ENCODE results near the gene ZDHHC14.
A peak's percentile ranks its signal among the peaks of the same experiment; 100 is the strongest.

The ZDHHC14 gene

GRCh38 chr6:157520117-157520406 is 139.1 kb downstream of the ZDHHC14 start:
- no peak for DNase-seq

GRCh38 chr6:157520596-157521361 is 139.8 kb downstream of the ZDHHC14 start:
- no peak for DNase-seq

- peak in 1 of 2 donors; percentile 20 for DNase-seq
These were observed 140.7 kb downstream of the ZDHHC14 start for GRCh38 chr6:157521362-157522335.

DNA sequence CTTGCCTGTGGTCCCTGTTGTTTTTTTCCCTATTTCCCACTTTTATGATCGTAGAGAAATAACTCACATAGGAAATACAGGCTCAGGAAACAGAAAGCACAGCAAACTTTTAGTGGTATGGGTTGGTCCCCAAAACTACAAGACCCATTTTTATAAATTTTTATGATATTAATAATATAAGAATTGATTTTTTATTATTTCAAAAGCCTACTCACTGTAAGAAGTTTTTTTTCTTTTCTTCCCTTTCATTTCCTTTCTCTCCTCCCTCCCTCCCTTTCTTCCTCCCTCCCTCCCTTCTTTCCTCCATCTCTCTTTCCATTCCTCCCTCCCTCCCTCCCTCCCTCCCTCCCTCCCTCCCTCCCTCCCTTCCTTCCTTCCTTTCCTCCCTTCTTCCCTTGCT is 141.5 kb downstream of the ZDHHC14 start:
- DNase-seq, result no peak

DNA sequence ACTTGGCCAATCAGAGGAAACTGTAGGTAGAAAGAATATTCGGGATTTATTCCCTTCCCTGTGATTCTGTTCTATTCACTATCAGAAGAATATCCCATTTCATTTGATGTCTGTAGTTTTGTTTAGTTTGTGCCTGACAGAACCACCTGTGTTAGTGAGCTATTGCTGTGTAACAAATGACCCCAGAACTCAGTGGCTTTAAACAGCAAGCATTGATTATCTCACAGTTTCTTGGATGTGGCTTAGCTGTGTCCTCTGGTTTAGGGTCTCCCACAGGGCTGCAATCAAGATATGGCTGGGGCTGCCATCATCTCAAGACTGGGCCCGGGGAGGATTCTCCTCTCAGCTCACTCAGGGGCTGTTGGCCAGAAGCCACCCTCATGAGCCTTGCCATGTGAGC is 143.7 kb downstream of the ZDHHC14 start:
- DNase-seq, result no peak

DNA sequence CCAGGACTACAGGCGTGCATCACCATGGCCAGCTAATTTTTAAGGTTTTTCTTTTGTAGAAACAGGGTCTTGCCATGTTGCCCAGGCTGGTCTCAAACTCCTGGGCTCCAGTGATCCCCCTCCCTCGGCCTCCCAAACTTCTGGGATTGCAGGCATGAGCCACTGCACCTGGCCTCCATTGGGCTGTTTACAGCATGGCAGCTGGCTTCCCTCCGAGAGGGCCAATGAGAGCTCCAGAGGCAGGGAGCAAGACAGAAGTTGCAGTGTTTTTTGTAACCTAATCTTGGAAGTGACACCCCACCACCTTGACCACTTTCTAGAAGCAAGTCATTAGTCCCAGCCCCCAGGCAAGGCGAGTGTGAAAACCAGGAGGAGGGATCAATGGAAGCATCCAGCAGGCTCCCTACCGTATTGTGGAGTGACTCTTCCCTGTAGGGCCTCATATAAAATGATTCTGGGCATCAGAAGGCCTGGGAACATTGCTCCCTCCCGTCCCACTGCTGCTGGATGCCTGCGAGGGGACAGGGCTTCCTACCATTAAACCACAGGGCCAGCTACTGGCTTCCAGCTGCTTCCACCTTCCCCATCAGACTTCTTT is 144.4 kb downstream of the ZDHHC14 start:
- no peak for DNase-seq

DNA sequence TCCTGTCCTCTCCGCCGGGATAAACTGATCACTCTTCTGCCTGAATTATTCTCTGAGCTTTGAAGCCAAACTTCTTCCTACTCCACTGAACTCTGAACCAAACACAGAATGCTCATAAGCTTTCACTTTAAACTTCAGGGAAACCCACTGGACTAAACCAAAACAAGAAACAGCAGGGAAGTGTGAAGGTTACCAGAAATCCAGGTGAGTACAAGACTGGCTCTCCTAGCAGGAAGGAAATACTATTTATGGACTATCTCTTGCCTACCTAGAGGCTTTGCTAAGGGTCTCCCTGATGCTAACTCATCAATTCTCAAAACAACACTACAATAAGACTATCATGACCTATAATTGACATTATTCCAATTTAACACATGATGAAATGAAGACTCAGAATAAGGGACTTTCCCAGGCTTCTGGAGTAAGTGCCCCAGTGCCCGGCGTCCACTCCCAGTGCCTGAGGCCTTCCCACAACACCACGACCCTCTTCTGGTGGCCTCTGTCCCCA is 145.0 kb downstream of the ZDHHC14 start:
- DNase-seq, result no peak

DNA sequence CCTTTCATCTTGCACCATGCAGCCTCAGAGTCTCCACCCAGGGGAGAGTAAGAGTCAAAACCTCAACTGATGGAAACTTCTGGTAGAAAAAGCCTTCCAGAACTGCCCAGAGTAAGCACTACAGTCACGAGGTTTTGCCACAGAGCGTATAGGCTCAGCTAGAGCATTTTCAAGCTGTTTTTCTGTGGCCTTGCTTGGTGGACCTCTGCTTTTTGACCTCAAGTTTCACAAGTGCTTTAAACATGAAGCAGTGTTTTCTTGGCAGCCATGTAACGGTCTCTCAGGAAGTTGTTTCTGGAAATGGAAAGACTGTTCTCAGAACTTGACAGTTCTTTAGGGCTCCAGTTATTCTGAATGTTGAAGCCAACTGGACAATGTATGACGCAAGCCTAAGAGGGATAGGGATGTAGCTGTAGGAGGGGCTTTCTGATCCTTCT is 146.5 kb downstream of the ZDHHC14 start:
- peak; percentile 47 to 79 for DNase-seq

- DNase-seq, result peak; percentile 73 to 76
These were observed 148.1 kb downstream of the ZDHHC14 start for GRCh38 chr6:157528931-157529653.

- no peak for DNase-seq
These were observed 148.7 kb downstream of the ZDHHC14 start for GRCh38 chr6:157529654-157530039.

- no peak for DNase-seq
These were observed 149.1 kb downstream of the ZDHHC14 start for GRCh38 chr6:157530126-157530525.

- no peak for DNase-seq
These were observed 149.8 kb downstream of the ZDHHC14 start for GRCh38 chr6:157530724-157531168.

DNA sequence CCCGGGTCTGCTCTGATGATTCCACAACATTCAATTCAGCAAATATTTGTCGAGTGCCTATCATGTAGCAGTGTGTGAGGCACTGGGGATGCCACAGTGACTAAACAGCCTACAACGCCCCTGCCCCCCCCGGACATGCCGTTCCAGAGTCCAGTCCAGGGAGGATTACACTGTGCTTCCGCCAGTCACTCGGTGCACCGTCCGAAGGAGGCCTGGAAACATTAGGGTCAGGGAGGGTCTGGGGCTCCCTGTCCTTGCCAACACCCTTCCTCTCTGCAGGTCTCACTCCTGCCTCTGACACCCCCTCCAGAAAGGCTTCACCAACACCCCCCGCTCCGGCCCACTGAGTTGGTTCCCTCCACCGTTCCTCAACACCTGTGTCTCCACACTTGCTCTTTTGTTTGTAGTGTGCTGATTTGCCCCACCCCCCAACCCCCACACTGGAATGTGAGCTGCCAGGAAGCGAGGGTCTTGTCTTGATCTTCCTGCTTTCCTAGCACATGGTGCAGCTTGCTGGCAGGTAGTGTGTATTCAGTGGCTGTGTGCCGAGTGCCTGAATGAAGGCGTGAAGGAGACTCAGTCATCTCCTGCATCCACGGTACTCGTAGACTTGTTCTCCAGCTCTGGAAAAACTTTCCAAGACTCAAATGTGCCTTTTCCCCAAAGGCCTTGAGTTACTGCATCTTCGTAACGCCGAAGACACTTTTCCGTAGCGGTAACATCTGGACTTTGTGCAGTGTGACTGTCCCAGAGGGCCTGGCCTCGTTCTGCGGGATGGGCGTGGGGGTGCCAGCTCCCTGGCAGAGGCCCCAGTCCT is 150.4 kb downstream of the ZDHHC14 start:
- no peak for DNase-seq

DNA sequence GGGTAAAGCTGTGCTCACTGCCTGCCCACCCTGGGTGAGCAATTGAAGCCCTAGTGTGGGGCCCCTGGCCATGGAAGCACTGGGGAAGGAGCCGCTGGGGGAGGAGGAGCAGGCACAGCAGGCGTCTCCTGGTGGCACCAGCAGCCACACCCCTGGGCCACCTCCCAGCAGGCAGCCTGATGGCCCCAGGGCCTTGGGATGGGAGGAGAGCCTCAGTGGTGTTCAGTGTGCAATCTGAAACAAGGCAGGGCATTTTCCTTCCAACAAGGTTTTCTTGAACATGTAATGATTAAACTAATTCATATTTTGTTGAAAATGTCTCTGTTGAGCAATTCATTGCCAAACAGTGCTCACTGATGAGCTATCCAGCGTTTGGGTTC is 151.0 kb downstream of the ZDHHC14 start:
- DNase-seq, result no peak

GRCh38 chr6:157533048-157533871 is 152.3 kb downstream of the ZDHHC14 start:
- no peak for DNase-seq

GRCh38 chr6:157534134-157534871 is 153.3 kb downstream of the ZDHHC14 start:
- no peak for DNase-seq

GRCh38 chr6:157534977-157535339 is 154.0 kb downstream of the ZDHHC14 start:
- DNase-seq, result no peak

GRCh38 chr6:157535340-157536222 is 154.6 kb downstream of the ZDHHC14 start:
- peak; percentile 79 to 85 for DNase-seq

GRCh38 chr6:157536223-157536545 is 155.2 kb downstream of the ZDHHC14 start:
- no peak for DNase-seq
